GM19455 (cell line): ENCODE data around the gene CABLES2.

Experiments used
- ATAC-seq: cut with Tn5 transposase; IDR thresholded peaks from one replicate; pipeline ENCODE4 v1.9.1; 2021; ENCODE audit not compliant: unreplicated experiment

Gene CABLES2

DNA sequence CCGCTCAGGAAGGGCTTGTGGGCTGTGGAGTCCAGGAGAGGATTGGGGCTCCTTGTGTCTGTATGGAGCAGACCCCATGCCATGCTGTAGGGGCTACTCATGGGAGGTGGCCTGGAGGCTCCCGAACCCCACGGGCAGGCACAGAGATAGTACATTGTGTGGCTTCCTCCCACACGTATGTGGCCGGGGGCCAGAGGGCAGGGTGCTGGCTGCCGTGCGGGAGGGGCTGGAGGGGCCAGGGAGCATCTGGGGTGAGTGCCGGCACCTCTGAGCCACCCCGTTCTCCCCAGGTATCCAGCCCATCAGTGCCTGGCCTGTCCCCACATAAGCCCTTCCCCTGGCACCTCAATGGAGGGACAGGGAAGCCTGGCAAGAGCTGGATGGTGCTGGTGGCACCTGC, 12.7 kb upstream of the CABLES2 start:
- ATAC-seq: no peak

DNA sequence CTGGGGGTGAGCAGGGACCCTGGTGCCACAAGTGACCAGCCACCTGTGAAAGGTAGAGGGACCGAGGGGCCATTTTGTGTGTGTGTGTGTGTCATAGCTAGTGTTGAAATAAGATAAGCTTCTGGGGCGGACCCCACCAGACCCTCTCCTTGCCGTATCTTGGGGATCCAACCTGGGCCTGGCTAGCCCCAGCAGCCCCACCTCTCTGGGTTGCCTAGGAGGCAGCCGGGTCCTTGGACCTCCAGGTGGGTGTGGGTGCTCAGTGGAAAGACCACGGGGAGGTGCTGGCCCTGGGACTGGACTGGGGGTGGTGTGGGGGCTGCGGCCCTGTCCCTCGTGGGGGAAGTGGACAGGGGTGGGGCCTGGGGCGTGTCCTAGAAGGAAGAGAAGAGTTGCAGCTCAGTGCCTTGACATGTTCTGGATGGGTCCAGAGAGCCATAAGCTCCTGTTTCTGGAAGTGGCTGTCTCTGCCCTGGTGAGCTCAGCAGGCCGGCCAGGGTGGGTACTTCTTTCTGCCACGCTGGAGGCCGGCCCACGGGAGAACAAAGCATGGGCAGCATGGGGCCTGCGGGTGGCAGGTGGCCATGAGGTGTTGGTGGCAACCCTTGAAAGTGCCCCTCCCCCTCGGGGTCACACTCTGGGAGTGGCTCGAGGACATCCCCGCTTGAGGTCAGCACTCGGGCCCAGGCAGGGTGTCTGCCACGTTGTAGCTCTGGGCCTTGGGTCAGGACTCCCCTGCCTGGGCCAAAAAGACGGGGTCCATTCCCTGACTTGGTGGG, 11.8 kb upstream of the CABLES2 start:
- ATAC-seq: no peak

DNA sequence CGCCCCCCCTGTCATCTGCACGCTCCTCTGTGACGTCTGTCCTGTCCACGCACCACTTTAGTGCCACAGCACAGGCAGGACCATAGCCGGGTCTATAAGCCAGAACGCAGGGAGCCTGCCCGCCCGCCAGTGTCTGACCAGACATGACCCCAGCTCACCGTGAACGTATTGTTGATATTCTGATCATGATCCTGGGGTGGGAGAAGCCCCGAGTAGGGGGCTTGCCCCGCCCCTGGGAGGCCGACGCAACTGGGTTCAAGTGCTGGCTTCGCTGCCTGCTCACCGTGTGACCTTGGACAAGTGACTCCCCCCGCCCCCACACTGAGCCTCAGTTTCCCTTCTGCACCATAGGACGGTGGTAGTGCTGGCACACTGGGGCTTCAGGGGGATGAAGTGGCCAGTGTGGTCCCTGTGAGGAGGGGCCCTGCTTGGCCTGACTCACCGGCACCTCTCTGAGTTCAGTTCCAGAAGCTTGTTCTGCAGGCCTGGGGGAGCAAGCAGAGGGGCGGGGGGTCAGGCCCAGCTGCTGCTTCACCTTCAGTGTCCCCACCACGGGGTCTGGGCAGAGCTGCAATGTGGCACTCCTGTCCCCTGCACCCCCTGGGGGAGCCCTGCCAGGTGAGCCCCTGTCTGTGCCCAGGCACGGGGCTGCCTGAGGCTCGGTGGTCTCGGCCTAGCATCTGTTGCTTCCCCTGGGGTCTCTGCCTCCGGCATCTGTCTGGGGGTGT, 11.1 kb upstream of the CABLES2 start:
- ATAC-seq: no peak

DNA sequence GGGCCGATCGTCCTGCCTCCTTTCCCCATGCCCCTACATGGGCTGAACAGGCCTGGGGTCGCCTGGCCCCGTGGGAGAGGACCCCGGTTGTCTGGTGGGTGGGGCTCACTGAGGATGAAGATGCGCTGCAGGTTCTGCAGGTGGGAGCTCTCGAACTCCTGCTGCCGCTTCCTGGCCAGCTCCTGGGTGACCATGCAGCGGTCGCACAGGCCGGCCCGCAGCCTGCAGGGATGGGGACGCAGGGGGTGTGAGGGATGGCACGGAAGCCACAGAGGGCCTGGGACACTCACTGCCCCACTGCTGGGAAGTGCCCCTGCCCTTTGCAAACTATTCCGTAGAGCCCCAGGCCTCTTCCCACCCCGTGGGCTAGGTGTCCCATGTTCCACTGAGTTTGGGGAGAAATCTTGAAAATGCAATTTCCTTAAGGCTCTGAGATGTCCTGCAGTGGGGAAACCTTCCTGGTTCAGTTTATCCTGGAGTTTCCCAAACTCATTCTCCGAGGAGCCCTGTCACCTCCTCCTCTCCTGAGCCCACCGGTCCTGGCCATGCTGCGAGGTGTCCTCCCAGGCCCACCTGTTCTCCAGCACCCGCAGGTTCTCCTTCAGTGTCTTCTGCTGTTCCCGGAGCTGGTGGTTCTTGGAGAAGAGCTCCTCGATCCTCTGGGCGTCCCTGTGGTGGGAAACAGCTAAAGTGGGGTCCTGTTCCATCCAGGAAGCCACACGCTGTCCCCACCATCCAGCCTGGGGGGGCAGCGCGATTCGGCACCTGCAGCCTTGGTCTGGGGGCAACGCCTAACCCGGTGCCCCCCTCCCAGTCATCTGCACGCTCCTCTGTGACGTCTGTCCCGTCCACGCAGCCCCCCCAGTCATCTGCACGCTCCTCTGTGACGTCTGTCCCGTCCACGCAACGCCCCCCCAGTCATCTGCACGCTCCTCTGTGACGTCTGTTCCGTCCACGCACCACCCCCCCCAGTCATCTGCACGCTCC, 9.9 kb upstream of the CABLES2 start:
- no peak for ATAC-seq

DNA sequence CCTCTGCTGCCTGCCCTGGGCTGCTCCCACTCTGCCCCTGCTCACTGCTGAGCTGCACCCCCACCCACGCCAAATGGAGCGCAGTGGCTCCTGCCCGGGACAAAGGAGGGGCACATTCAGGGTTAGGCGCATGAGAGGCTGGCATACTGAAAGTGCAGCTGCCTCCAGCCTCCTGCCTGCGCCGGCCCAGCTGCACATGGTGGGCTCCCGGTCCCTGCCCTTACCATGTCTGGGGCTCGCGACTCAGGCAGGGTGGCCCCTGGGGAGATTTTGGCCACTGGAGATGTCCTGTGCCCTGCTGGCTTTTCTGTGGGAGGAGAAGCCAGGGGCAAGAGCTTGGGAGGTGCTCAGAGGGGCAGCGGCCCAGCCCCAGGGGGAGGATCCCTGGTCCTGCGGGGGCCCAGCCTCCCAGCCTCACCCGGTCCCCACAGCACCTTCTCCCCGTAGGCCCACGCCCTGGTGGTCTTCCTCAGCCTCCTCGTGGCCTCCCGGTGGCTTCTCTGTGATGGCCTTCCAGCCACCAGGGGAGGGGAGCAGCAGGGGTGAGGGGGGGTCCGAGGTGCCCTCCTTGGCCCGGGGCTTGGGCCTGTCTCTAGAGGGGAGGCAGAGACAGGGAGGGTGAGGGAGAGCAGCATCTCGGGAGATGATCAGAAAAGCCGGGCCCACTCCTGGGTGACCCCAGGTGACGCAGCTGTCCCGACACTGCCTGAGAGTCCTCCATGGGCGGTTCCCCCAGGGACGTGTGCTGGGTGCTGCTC, 8.4 kb upstream of the CABLES2 start:
- no peak for ATAC-seq

DNA sequence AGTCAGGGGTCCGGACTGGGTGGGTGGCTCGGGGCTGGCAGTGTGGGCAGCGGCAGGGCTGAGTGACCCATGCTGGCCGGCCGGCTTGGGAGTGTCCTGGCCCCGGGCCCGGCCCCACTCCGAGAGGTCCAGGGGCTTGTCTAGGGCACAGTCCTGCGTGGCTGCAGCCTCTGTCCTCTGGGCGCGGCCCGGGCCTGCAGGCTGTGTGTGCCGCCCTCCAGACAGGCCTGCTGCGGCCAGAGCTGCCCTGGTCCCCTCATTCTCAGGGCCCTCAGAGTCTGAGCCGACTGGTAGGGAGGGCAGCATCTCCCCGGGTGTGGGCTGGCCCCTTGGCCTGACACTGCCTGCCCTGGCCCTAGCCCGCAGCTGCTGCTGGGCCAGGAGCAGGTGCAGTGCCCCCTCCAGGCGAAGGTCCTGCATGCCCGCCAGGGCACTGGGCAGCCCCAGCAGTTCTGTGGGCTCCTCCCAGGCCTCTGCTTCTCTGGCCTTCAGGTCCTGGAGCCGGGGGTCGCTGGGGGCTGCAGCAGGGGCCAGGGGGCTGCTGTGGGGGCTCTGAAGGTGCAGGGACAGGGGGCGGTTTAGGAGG, 6.9 kb upstream of the CABLES2 start:
- ATAC-seq: no peak

DNA sequence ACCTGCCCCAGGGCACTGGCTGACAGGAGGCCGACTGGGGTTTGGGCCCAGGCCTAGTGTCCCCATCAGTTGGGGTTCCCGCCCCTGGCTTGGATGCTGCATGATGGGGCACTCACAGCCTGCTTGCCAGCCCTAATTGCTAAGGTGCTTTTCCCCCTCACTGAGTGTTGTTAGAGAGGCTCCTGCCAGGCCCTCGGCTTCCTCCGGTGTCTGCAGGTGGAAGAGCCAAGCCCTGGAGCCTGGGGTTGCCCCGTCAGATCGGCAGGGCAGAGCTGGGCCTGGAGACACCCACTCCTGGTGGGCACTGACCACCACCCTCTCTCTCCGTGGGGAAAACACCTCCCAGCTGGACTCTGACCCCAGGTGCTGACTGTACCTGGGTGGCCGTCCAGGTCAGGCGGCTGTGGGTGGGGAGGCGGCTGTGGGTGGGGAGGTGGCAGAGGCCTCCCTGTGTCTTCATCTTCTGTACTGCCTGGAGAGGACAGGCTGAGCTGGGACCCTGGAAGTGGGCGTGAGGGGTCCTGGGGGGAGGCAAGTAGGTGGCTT, 6.0 kb upstream of the CABLES2 start:
- no peak for ATAC-seq

DNA sequence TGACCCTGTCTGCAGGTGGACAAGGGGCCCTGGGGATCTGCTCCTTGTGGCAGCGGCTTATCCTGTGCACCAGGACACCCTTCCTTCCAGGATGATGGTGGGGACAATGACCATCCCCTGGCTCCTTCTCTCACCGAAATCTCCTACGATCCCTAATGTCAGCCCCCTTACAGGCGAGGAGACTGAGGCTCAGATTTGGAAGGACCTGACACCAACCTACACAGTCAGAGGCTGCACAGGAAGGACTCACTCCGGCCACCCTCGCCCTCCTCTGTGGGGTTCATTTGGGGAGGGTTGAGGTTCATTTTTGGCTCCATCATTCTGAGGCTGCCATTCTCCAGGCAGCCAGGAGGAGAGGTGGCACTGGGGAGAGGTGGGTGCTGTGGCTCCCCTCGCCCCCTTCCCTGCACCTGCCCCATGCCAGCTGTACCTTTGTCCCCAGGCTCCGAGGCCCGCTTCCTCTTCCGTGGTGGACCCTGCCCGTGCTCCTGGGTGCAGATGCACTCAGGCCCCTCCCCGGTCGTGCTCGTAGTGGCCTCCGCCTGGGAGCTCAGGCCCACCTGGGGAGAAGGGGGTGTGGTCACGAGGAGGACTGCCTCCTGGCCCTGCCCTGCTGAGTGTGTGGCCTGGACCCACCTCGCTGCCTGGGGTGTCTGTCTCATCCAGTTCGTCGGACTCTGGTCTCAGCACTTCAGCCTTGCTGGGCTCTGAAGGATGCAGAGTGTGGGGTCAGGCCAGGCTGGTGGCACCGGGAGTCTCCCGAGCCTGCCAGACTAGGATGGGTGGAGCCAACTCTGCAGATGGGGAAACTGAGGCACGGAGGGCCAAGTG, 5.3 kb upstream of the CABLES2 start:
- no peak for ATAC-seq

DNA sequence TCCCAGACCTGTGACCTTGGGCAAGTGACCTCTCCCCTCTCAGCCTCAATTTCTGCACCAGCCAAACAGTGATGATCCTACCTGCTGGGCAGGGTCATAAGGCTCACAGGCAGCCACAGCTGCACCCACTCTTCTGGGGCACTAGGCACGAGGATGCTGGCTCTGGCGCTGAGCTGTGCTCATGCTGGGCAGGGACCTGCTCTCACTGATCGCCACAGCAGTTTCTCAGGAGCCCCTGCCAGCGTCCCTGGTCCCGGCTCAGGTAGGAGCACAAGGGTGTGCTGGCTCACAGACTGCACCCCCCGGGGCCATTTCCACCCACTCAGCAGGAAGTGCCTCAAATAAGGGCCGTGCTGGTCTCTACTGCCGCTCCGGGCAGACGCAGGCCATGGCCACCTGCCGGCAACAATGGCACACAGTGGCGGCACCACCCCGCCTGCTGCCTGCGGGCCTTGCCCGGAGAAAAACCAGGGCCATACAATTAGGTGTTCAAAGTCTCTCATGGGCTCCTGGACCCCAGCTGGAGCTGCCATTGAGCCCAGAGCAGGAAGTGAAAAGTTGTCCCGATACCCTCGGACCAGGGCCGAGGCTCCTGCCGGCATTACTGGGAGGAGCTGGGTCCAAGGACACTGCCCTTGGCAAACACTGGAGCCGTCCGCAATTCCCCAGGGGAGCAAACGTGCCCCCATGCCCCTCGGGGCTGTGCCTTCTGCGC, 4.6 kb upstream of the CABLES2 start:
- ATAC-seq: no peak

DNA sequence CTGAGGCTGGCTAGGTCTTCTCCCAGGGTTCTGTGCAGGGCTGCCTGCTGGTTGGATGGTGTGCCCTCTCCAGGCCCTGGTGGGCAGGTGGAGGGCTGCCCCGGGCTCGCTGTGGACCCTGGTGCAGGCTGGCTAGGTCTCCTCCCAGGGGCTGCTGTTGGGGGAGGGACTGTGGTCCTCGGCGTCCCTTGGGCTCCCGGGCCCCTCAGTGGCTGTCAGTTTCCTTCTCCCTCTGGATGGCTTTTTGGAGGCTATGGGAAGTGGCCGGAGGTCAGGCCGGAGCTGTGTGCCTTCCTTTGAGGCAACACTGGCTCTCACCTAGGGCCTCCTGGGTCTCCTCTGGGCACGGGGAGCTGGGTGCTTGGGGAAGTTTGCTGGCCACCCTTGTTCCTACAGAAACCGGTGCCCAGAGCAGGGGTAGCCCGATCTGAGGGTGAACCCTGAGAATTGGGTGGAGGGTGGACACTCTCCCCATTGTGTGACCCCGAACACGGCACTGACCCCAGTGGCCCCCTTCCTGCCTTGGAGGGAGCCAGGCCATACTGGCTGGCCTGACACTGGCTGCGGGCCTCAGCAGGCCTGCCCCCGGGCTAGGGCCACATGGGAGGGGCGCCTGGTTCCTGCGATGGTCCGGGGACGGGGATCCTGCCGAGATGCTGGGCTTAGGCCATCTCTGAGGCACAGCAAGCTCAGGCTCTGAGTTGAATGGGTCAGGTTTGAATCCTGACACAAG, 3.8 kb upstream of the CABLES2 start:
- ATAC-seq: no peak

DNA sequence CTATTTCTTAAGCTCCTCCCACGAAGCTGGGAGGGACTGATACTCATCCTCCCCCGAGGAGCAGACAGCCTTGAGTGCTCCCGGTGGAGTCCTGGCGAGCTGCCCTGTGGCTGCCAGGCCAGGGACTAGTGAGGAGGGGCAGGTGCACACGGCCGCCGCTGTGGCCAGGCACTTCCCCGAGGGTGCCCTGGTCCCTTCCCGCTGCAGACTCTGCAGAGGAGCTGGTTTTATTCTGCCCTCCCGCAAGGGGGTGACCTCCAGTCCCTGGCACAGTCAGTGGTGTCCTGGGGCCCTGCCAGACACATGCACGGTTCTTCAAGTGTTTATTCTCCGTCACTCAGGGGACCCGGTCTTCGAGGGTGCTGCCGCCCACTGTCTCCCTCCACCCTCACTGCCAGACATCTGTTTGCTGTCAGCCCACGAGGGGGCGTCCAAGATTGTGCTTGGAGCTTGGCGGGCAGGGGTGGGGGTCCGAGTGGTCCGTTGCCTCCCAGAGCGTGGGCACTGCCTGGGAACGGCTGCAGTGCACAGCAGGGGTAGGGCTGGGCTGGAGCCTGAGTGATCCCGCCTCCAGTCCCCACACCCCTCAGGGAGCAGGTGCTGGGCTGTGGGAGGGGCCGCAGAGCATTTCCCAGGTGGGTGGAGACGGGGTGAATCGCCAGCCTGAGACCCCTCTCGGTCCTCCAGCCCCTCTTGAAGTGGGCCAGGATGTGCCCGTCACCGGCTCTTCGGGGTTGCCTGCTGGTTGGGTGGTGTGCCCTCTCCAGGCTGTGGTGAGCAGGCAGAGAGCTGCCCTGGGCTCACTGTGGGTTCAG, 3.1 kb upstream of the CABLES2 start:
- no peak for ATAC-seq

DNA sequence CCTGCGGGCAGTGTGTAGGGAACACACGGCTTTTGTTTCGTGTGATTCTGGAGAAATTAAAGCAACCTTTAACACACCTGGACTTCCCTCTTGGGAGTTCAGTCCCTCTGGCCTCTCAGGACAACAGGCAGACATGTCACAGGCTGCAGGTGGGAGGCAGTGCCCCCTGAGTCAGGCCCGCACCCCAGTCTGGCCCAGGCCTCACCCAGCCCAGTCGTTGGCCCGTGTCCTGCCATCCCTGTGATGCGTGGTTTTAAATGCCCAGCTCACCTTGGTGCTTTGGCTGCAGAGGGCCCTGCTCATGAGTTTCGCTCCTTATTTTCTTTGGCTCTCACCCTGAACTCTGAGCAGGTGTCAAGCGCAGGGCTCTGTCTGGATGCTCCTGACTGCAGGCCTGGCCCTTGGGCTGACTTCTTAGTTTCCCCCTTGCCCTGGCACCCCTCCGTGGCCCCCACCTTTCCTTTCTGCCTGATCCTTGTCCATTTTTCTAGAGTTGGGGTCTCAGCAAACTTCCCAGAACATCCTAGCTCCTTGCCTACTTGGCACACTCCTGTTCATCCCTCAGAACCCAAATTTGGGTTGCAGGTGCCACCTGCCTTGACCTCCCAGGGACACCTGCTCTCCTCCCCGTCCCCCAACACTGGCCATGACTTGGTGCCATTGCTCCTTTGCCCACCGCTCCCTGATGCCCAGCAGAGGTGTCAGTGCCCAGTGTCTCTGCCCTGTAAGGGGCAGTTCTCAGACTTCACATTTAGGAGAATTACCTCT, 2.2 kb upstream of the CABLES2 start:
- ATAC-seq: no peak

DNA sequence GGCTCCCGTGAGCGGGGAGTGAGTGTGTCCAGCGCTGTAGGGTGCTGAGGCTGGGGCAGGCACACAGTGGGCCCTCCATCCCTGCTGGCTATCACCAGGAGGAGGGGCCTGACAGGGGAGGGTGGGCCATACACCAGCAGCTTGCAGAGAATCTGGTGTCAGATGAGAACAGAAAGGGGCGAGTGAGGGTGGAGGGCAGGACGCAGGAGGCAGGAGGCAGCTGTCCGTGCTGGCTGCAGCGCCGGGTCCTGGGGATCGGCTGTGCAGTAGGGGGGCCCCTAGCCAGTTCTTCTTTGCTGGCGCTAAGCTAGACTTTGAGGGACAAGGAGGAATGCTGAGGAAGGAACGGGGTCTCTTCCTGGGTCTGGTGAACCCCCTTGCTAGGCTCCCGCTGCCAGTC, 1.6 kb upstream of the CABLES2 start:
- no peak for ATAC-seq

DNA sequence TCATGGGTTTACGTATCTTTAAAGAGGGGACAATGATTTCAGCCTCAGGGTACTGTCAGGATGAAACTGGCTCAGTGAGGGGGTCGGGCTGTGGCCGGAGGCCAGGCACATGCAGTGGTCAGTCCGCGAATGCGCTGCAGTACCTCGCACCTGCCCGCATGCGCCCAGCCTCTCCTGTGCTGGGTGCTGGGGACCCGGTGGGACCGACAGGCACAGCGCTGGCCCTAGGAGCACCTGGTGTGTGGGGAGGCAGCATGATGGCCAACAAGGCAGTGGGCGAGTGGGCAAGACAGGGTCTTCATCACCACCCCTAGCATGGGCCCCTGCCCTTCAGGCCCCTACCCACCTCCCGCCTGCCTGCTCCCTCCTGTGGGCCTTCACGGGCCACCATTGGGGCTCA, 970 bp upstream of the CABLES2 start:
- ATAC-seq: no peak

DNA sequence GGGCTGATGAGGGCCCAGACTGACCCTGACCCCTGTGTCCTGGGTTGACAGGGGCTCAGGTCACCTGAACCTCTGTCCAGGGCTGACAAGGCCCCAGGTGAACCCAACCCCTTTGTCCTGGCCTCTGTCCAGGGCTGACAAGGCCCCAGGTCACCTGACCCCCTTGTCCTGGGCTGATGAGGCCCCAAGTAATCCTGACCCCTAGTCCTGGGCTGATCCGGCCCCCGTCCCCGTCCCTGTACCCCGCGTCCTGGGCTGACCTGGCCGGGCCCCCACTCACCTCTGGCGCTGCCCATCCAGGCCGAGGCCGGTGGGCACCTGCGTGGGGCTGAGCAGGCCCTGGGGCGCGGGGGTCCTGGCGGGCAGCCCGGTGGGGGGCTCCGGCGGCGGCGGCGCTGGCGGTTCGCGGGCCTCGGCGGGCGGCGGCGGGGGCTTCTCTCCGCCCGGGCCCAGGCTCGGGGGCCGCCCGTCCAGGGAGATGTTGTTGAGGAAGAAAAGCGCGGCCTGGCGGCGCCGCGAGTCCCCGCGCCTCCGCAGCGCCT, 379 bp downstream of the CABLES2 start:
- ATAC-seq: peak; percentile 7

DNA sequence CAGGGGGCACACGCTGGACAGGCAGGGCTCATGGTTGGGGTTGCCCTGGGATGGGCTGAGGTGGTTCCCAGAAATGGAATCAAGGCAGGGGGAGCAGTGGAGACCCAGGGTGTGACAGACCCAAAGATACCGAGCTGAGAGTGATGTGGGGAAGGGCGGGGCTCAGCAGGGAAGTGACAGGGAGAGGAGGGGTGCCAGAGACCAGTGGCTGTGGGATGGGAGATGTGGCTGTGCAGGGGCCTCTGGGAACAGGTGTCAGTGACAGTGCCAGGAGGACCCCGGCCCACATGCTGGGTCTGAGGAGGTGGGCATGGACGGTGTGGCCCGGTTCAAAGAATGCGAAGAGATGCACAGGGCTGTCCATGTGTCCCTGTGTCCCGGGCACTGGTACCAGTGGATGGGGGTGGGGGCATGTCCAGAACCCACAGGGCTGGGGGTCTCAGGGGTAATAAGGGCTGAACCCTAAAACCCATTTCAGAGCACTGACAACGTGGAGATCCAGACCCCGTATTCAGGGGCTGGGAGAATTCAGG, 1.0 kb downstream of the CABLES2 start:
- no peak for ATAC-seq
